ENCODE results near the gene FAR1.

FAR1 gene

DNA sequence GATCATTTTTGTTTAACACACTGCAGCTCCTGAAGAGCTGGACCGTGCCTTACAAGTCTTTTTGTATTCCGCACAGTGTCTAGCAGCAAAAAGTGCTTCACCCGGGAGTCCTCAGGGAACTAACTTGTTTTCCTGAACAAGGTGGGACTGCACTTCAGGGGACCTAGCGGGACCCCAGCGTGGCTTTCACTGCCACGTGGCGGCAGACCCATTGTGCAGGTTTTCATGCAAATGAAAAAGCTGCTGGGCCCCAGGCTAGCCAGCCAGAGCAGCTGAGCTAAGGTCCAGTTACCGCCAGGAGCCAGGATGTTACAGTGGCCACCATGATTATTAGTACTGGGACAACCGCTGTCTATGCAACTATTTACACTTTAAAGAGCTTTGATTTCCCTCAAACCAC, 90.6 kb downstream of the FAR1 start:
- no peaks in the 10 kb centered on the region for H3K4me1 ChIP-seq (ENCODE audit: insufficient read depth, low read length)
- peaks cover 3% of the 10 kb centered on the region for H3K27me3 ChIP-seq (ENCODE audit: insufficient read depth, low read length)
- H3K36me3 ChIP-seq (ENCODE audit: insufficient read depth, low read length), result no peaks in the 10 kb centered on the region
- H3K9me3 ChIP-seq (ENCODE audit: low read length), result no peaks in the 10 kb centered on the region
- H3K4me3 ChIP-seq (ENCODE audit: low read length), result no peak overlapping the region
- H2AFZ ChIP-seq (ENCODE audit: low read depth, low read length), result no peak overlapping the region

DNA sequence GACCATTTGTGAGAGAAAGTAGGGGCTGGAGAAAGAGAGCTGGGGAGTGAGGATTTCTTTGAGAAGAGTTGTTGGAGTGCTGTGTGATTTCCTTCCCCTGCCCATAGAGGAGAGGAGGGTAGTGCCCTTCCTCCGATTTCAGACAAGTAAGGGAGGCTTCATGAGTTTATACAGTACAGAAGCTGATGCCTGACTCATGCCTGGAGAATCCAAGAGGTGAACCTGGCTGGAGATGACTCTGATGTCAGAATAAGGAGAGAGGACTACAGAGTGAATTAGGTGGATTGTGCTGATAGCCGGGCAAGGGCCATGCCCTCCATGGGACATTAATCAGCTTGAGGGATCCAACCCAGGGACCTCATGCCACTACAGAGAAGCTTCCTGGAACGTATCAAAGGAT, 91.6 kb downstream of the FAR1 start:
- no peaks in the 10 kb centered on the region for H3K4me1 ChIP-seq (ENCODE audit: insufficient read depth, low read length)
- H3K36me3 ChIP-seq (ENCODE audit: insufficient read depth, low read length), result no peaks in the 10 kb centered on the region
- peaks cover 3% of the 10 kb centered on the region for H3K27me3 ChIP-seq (ENCODE audit: insufficient read depth, low read length)
- H2AFZ ChIP-seq (ENCODE audit: low read depth, low read length), result no peak overlapping the region
- H3K9me3 ChIP-seq (ENCODE audit: low read length), result no peaks in the 10 kb centered on the region
- no peak overlapping the region for H3K4me3 ChIP-seq (ENCODE audit: low read length)

DNA sequence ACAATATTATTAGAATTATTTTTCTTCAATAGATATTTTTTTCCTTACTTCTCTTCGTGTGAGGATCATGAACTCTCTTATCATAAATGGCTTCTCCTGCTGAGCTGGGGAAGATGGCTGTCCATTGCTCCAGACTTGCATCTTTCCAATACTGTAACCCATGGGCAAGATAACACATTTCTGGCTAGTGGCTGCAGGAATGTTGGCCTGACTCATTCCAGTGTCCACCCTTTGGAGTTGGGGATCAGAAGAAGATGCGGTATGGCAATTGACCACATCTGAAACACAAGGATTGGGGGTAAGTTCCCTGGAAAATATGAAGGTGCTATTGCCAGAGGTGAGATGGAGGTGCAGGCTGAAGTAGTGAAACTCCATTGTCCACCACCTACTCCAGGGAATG, 92.8 kb downstream of the FAR1 start:
- no peak overlapping the region for H2AFZ ChIP-seq (ENCODE audit: low read depth, low read length)
- H3K36me3 ChIP-seq (ENCODE audit: insufficient read depth, low read length), result no peaks in the 10 kb centered on the region
- H3K27me3 ChIP-seq (ENCODE audit: insufficient read depth, low read length), result peaks cover 3% of the 10 kb centered on the region
- no peaks in the 10 kb centered on the region for H3K4me1 ChIP-seq (ENCODE audit: insufficient read depth, low read length)
- H3K9me3 ChIP-seq (ENCODE audit: low read length), result no peaks in the 10 kb centered on the region
- no peak overlapping the region for H3K4me3 ChIP-seq (ENCODE audit: low read length)

DNA sequence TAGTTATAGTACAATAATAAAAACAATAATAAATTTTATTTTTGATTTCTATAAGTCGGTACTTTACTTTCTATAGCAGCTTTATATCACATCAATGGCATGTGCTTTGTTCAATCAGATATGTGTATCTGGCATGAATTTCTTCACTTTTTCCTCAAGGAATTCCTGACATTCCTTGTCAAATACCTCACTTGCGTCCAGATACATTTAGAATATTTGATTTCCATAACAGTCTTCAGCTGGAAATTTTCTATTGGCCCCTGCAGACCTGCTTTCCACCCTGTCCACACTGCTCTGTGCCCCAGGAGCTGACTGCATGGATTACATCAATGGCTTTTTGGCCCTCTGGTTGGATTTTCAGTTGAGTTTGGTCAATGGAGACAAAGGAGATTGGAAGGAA, 93.2 kb downstream of the FAR1 start:
- Histone ChIP-seq H3K4me3 (ENCODE audit: low read length) (no peak overlapping the region), H3K27me3 (ENCODE audit: insufficient read depth, low read length) (peaks cover 3% of the 10 kb centered on the region), H3K4me1 (ENCODE audit: insufficient read depth, low read length) (no peaks in the 10 kb centered on the region), H3K36me3 (ENCODE audit: insufficient read depth, low read length) (no peaks in the 10 kb centered on the region), H3K9me3 (ENCODE audit: low read length) (no peaks in the 10 kb centered on the region), H2AFZ (ENCODE audit: low read depth, low read length) (no peak overlapping the region)

DNA sequence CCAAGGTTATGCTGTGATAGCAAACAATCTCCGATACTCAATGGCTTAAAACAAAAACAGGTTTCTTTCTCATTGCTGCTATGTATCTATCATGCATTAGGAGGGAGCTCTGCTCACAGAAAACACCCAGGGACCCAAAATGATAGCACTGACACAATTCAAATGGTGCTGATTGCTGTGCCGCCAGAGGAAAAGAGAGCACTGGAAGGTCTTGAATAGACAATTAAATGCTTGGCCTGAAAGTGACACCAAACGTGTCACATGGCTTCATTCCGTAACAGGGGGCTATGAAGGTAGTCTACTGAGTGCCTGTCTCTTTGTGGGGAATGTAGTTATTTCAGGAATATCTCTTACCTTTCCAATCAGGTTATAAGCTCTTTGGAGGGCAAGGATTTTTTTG, 94.2 kb downstream of the FAR1 start:
- Histone ChIP-seq H2AFZ (ENCODE audit: low read depth, low read length) (no peak overlapping the region), H3K9me3 (ENCODE audit: low read length) (no peaks in the 10 kb centered on the region), H3K4me3 (ENCODE audit: low read length) (no peak overlapping the region), H3K27me3 (ENCODE audit: insufficient read depth, low read length) (peaks cover 3% of the 10 kb centered on the region), H3K36me3 (ENCODE audit: insufficient read depth, low read length) (no peaks in the 10 kb centered on the region), H3K4me1 (ENCODE audit: insufficient read depth, low read length) (no peaks in the 10 kb centered on the region)

DNA sequence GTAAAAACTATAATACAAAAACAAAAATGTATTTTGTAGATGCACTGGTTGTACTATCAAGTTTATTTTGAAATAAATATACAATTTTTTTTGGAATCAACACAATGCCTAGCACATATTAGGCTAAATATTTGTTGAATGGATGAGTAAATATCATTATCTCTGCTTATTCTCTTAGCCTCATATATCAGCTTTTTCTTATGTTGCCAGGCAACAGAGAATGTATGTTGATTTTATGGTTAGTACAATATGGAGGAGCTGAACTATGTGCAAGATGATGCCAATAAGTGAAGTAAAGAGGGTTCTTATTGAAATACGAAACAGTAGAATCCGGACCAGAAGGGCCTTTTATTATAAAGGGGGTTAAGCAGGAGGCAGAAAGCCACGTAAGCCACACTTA, 94.9 kb downstream of the FAR1 start:
- Histone ChIP-seq H3K4me3 (ENCODE audit: low read length) (no peak overlapping the region), H3K9me3 (ENCODE audit: low read length) (no peaks in the 10 kb centered on the region), H3K4me1 (ENCODE audit: insufficient read depth, low read length) (no peaks in the 10 kb centered on the region), H3K27me3 (ENCODE audit: insufficient read depth, low read length) (peaks cover 3% of the 10 kb centered on the region), H2AFZ (ENCODE audit: low read depth, low read length) (no peak overlapping the region), H3K36me3 (ENCODE audit: insufficient read depth, low read length) (no peaks in the 10 kb centered on the region)

DNA sequence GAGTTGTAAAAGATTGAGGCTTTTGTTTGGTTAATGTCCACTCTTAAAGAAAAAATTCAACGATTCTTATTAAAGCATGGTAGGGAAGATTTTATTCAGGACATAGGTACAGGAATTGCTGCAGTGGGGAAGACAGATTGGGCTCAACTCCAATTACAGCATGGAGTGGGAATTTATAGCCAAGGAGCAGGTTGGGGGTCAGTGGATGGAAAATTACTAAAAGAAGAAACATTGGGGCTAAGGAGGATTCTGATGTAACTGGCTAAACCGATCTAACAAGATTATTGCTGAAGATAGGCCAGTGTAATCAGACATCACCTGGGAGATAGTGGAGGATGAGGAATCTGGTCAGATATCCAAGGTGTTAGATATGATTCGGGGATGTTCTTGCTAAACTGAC, 97.4 kb downstream of the FAR1 start:
- Histone ChIP-seq H3K27me3 (ENCODE audit: insufficient read depth, low read length) (no peaks in the 10 kb centered on the region), H3K4me3 (ENCODE audit: low read length) (no peak overlapping the region), H3K9me3 (ENCODE audit: low read length) (no peaks in the 10 kb centered on the region)

DNA sequence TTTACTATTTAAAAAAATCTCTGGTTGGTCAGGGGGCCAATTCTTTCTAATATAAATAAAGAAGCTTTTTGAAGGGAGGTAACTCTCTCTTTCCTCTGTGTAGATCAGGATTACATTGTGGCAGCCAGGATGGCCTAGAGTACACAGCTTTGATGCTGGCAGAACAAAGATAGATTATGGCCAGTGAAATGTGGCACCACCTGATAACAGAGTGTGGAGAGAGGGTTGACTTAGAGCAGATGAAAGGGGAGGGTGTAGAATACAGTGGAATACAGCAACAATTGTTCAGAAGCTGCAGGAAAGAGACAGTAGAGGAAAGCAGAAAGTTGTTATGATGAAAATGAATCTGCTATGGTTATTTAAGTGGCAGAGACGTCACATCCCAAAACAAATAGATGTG, 99.0 kb downstream of the FAR1 start:
- no peaks in the 10 kb centered on the region for H3K36me3 ChIP-seq (ENCODE audit: insufficient read depth, low read length)
- peaks cover 6% of the 10 kb centered on the region for H3K4me1 ChIP-seq (ENCODE audit: insufficient read depth, low read length)
- H3K27me3 ChIP-seq (ENCODE audit: insufficient read depth, low read length), result no peaks in the 10 kb centered on the region
- no peaks in the 10 kb centered on the region for H3K9me3 ChIP-seq (ENCODE audit: low read length)
- no peak overlapping the region for H3K4me3 ChIP-seq (ENCODE audit: low read length)
- H2AFZ ChIP-seq (ENCODE audit: low read depth, low read length), result no peak overlapping the region

More for the DNA sequence above, 97.4 kb downstream of the FAR1 start:
- H2AFZ ChIP-seq (ENCODE audit: low read depth, low read length), result no peak overlapping the region
- H3K36me3 ChIP-seq (ENCODE audit: insufficient read depth, low read length), result no peaks in the 10 kb centered on the region
- peaks cover 6% of the 10 kb centered on the region for H3K4me1 ChIP-seq (ENCODE audit: insufficient read depth, low read length)

DNA sequence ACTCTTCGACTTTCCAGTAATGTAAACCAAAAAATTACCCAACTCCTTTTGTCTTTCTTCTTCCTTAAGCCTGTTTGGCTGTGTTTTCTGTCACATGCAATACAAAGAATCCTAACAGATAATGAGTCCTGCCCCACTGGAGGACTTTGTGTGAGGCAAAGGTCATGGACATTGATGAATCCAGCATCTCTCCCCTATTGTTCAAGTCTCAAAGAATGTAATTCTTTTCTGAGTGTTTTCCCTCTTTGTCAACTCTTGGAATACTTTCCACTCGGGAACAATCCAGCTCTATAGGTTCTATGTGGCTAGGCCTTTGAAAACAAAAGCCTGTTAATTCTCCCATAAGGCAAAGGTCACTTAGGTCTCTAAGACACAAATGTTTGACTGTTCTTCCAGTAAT, 100.7 kb downstream of the FAR1 start:
- H3K36me3 ChIP-seq (ENCODE audit: insufficient read depth, low read length), result no peaks in the 10 kb centered on the region
- H3K4me1 ChIP-seq (ENCODE audit: insufficient read depth, low read length), result peaks cover 6% of the 10 kb centered on the region
- no peaks in the 10 kb centered on the region for H3K9me3 ChIP-seq (ENCODE audit: low read length)
- no peaks in the 10 kb centered on the region for H3K27me3 ChIP-seq (ENCODE audit: insufficient read depth, low read length)
- no peak overlapping the region for H2AFZ ChIP-seq (ENCODE audit: low read depth, low read length)
- H3K4me3 ChIP-seq (ENCODE audit: low read length), result no peak overlapping the region

DNA sequence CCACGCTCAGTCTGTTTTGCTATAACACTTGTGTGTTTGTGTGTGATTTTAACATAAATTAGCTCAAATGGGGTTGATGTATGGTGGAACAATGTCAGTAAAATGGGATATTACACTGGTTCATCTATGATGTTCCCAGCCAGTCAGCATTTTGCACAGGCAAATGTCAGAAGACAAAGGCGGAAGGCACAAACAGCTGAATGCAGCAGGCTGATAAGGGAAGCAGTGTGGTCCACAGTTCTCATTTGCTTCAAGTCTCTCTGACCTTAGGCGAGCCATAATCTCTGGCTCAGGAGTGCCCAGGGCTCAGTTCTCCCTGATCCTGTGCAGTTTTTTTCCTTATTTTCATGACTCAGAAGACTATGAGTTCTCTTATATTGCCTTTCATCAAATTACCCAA, 102.7 kb downstream of the FAR1 start:
- no peak overlapping the region for H3K4me3 ChIP-seq (ENCODE audit: low read length)
- H2AFZ ChIP-seq (ENCODE audit: low read depth, low read length), result no peak overlapping the region
- H3K4me1 ChIP-seq (ENCODE audit: insufficient read depth, low read length), result peaks cover 6% of the 10 kb centered on the region
- H3K36me3 ChIP-seq (ENCODE audit: insufficient read depth, low read length), result no peaks in the 10 kb centered on the region
- H3K9me3 ChIP-seq (ENCODE audit: low read length), result no peaks in the 10 kb centered on the region
- no peaks in the 10 kb centered on the region for H3K27me3 ChIP-seq (ENCODE audit: insufficient read depth, low read length)

DNA sequence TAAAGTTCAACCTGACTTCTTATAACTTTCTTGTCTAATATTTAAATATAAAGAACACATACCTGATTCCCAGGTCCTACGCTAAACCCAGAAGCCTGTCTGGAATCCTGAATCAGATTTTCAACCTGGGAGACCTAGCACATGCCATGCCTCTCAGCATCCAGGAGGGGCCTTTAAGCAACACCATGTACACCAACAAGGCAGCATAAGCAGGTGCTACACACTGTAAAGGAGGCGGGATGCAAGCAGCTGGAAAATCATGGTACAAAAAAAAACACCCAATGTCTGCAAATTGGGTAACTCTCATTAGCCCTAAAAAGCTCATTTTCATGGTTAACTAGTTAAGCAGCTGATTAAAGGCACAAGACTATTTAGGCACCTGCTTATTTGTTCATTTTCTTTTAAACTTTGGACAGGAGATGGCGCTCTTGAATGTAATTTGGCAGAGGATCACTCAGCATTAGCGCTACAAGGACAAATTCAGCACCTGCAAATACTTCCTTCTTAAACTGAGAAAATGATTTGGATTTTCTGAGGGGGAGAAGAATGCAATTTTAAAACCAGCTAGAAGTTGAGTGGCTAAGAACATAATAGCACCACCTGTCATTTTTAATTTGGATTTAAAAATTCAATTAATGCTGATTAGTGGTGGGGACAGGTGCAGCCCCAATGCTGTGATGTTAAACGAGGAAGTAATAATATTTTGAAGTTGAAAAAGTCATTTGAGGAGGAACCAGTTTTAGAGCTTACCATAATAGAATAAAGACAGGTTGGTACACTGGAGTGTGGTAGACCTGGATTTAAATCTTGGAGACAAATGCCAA, 104.0 kb downstream of the FAR1 start:
- no peaks in the 10 kb centered on the region for H3K9me3 ChIP-seq (ENCODE audit: low read length)
- peaks cover 6% of the 10 kb centered on the region for H3K4me1 ChIP-seq (ENCODE audit: insufficient read depth, low read length)
- H3K27me3 ChIP-seq (ENCODE audit: insufficient read depth, low read length), result no peaks in the 10 kb centered on the region
- H3K36me3 ChIP-seq (ENCODE audit: insufficient read depth, low read length), result no peaks in the 10 kb centered on the region
- H2AFZ ChIP-seq (ENCODE audit: low read depth, low read length), result no peak overlapping the region
- no peak overlapping the region for H3K4me3 ChIP-seq (ENCODE audit: low read length)

DNA sequence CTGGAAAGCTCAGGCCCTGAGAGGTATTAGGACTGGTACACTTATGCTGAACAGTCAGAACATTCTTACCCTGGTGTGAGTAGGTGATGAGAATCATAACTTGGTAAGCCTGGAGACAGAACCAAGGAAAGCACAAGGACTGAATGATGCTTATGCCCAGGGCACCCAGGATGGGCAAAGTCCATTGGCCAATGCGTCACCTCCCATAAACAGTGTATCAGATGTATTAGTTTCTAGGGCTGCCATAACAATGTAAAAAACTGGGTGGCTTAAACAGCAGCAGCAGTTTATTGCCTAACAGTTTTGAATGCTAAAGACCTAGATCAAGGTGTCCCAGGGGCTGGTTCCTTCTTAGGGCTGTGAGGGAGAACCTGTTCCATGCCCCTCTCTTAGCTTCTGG, 107.0 kb downstream of the FAR1 start:
- H3K36me3 ChIP-seq (ENCODE audit: insufficient read depth, low read length), result no peaks in the 10 kb centered on the region
- H3K9me3 ChIP-seq (ENCODE audit: low read length), result no peaks in the 10 kb centered on the region
- H3K27me3 ChIP-seq (ENCODE audit: insufficient read depth, low read length), result no peaks in the 10 kb centered on the region
- H3K4me1 ChIP-seq (ENCODE audit: insufficient read depth, low read length), result no peaks in the 10 kb centered on the region
- H2AFZ ChIP-seq (ENCODE audit: low read depth, low read length), result no peak overlapping the region
- no peak overlapping the region for H3K4me3 ChIP-seq (ENCODE audit: low read length)

DNA sequence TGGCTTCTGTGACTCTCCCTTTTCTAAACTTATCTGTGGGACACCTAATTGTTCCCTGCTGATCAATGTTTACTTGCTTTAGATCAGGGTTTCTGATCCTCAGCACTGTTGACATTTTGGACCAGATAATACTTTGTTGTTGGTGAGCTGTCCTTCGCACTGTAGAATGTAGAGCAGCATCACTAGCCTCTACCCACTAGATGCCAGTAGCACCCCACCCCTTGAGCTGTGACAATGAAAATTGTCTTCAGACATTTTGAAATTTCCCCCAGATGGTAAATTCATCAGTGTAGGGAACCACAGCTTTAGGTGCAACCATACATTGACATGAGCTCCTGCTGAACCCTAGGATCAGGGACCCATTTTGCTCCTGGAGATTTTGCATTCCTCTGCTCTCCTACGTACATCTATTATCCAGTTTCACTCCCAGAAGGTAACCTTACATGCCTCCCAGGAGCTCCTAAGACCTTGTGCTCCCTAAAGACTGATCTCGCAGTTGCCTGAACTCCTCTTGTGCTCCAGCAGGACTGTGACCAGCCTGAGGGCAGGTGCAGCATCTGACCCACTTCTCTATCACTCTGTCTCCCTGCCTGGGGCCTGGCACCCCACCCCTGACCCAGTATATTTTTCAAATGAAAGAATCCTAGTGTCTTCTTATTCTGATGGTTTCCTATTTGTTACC, 107.8 kb downstream of the FAR1 start:
- H3K4me3 ChIP-seq (ENCODE audit: low read length), result no peak overlapping the region
- no peaks in the 10 kb centered on the region for H3K9me3 ChIP-seq (ENCODE audit: low read length)
- no peaks in the 10 kb centered on the region for H3K27me3 ChIP-seq (ENCODE audit: insufficient read depth, low read length)
- H2AFZ ChIP-seq (ENCODE audit: low read depth, low read length), result no peak overlapping the region
- H3K4me1 ChIP-seq (ENCODE audit: insufficient read depth, low read length), result no peaks in the 10 kb centered on the region
- no peaks in the 10 kb centered on the region for H3K36me3 ChIP-seq (ENCODE audit: insufficient read depth, low read length)
